Inferior parietal cortex (tissue), 1 donor: ENCODE measurements around the gene DHH.
A peak's percentile ranks its signal among the peaks of the same experiment; 100 is the strongest.
"Not testable (repeated sequence)": the region's sequence is repeated elsewhere in the genome, so short reads cannot be mapped to it uniquely, and the experiment has no call there.

Source experiments
- DNase-seq: peaks from one replicate; pipeline ENCODE4 v3.0.0-alpha.2; 2016; ENCODE audit errors: extremely low spot score

Gene DHH

DNA sequence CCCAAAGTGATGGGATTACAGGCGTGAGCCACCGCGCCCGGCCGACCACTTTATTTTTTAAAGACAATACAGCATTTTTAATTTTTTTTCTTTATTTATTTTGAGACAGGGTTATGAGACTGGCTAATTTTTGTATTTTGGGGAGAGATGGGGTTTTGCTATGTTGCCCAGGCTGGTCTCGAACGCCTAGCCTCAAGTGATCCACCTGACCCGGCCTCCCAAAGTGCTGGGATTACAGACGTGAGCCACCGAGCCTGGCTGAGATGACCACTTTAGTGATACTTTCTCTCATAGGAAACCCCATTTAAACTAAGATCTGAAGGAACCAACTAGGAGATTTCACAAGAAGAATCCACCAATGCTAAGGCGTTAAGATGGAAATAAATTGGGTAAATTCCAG, 23.6 kb downstream of the DHH start:
- no peak for DNase-seq

DNA sequence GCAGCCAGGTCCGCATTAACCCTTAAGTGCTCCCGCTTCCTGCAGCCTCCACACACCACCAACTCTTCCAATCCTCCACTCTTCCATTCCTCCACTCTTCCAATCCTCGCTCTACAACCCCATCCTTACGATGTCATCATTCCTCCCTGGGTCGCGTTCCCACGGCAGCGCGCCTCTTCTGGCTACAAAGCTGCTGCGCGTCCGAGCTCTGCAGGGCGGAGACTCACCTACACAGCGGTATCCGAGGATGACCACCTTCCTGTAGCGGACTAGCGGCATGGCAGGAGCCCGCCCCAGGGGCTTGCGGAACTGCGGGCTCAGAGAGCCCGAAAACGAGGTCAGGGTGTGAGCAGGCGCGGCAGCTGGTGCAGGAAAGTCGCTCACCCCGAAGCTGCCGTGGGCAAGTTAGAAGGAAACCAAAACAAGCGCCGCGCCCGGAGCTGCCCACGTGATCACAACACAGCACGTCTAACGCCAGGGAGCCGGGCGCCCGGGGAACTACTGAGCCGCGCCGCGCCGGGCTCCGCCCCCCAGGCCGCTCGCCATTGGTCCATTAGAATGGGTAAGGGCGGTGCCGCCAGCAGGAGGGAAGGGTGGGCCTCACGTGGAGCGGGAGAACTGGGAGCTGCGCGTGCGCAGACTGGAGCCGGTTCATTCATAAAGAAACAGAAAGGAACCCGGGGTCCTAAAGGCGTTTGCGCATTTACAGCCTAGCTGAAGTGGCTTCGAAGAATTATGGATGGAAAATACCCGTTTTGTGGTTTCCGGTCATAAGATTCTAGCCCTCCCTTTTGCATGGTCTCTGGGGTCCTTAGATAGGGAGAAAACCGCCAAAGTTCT, 24.9 kb downstream of the DHH start, which contains the start of gene RHEBL1:
Gene RHEBL1 (minus strand): TSS at position 473 of the 840 bp plus-strand sequence. CDS start 194 bp downstream, at position 279.
- peak; percentile 97 for DNase-seq

DNA sequence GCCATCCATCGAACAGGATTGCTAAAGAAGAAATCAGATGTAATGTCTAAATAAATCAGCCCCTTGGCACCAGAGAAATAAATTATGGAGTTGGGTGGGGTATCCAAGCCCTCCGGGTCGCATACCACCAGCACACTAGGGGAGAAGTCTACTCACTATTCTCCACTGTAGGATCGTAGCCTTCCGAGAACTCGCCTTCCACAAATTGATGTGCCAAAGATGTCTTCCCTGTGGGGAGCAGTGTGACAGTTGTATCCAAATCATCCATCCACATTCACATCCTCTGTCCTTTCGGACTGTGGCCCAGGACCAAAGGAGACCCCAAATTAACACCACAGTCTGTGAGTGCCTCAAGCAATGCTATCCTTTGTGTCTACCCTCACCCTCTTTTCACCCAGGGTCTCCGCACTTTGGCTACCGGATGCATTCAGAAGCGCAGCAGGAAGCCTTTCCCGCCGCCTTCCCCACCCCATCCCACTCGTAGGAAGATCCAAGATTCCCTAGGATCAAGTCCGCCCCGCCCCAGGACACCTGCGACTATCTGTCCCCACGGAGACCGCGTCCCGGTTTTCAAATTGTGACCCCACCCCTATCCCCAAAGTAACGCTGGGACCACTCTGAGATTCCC, 25.6 kb downstream of the DHH start:
- DNase-seq: no peak

DNA sequence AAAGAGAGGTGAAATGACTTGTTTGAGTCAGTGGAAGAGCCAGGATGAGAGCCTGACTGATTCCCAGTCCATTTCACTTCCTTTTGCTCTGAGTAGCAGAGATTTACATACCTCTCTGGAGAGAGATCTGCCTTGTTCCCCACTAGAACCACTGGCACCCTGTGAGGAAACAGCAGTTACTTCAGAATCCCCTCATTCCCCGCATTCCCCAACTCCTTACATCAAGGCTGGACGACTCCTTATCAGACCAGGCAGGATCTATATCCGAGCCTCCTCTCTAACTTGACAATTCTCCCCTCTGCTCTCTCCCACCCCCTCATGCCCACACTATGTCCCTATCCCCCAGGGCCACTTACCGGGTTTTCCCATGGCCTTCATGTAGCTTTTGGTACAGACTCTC, 28.5 kb downstream of the DHH start:
- no peak for DNase-seq

DNA sequence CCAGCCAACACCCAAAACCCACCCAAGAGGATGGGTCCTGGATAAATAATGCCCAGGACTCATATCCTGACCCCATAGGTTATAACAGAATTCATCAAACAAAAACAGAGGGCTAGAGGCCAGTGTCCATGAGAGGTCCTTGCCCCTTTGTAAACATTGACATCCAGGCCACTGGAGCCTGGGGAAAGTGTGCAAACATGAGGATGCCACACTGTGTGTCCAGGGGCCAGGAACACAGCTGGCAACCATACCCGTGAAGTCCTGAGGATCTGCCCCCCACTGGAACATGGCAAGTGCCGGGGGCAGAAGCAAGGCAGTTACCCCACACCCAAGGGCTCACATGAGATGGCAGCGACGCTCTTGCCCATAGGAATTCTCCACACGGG, 29.8 kb downstream of the DHH start:
- no peak for DNase-seq

DNA sequence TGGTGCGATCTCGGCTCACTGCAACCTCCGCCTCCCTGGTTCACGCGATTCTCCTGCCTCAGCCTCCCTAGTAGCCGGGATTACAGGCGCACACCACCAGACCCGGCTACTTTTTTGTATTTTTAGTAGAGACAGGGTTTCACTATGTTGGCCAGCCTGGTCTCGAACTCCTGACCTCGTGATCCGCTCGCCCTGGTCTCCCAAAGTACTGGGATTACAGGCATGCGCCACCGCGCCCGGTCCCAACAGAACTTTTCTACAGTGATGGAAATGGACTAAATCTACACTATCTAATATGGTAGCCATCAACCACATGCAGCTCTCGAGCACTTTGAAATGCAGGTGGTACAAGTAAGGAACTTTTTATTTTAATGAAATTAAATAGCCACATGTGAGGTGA, 32.7 kb downstream of the DHH start:
- not testable (repeated sequence) for DNase-seq

DNA sequence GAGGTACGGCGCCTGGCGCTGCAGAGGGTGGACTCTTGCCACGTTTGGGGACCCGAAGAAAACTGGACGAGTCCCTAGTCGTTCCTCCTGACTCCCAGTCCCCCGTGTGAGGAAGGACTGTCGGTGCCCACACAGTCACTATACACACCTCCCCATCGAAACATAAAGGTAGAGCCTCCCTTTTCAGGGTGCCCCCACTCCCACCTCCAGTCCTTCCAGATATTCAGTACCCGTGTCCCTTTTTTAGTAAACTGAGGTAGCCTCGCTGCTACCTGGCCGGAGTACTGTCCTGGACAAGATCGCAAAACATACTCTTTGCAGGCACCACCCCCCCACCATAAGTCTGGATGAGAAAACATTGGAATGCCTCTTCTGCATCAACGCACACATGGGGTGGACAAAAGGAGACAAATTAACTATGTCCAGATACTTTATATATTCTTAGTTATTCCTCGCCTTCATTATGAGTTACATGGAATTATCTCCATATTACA, 33.4 kb downstream of the DHH start:
- DNase-seq: no peak

DNA sequence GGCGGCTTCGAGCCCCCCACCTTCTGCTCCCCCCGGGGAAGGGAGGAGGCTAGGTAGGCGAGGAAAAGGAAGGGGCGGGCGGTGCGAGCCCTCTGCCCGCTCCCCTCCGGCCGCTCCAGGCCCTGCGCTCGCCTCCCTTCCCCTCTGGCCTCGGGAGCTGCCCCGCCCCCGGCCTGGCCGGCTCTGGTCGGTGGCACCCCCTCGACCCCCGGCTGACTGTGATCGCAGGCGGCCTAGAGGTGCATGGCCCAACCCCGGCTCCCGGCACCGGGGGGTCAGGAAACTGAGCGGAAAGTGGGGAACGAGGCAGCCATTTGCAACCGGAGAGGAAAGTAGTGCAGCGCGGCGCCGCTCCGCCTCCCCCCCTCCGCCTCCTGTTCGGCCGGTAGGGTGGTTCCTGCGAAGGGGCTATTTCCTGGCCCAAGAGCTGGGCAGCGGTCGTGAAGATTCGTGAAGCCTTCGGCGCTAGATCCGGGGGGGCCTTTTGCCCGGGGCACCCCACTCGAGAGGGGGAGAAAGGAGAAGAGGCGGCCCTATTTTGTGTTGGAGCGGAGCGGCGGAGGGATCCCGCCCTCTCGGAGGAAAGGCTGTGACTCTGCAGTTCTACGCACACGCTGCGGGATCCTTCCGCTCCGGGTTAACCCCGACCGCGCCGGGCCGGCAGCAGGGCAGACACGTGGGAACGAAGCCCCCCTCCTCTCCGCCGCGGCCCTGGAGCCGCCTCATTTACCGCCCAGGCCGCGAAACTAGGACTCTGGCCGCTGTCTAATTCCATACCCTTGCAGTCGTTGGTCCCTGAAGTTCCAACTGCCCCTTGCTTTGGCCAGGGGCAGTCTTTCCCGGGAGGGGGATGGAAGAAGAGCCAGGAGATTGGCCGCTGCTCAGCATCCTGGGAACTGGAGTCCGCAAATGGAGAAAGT, 34.1 kb downstream of the DHH start, which contains the start of gene KMT2D:
Gene KMT2D (minus strand): TSS at position 558 of the 920 bp plus-strand sequence. CDS start 5,470 bp downstream, outside the sequence.
- peak; percentile 93 for DNase-seq

DNA sequence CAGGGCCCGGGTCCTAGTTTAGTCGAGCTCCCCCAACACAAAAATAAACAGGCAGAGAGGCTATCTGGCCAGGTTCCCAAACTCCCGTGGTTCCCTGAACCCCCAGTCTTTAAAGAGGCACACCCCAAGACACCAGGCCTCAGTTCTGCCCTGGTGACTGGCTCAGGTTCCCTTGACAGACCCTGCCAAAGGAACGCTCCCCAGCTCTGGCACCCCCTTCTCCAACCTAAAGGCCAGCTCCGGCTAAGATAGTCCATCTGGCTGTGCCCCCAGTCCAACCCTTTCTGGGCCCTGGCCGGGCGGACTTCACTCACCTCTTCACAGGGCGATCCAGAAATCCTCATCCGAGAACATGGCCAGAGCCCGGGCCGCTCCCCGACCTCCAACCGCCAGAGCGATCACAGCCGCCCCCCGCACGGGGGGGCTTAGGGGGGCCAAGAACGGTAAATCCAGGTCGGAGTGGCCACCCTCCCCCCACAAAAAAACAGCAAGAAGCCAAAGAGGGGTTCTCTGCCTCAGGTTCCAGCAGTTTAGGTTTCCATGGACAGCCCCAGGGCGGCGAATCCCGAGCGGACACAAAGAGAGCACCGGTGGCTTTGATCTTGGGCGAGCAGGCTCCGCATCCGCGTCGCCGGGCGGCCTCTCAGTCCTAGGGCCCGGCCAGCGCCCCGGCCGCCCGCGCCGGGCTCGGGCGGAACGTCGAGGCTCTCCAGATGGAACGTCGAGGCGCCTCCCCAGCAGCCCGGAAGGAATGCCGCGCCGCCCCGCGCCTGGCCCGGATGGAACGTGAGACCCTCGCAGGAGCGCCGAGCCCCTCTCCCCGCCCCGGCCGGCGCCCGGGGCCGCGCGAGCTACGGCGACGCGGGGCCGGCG, 35.1 kb downstream of the DHH start:
- no peak for DNase-seq

DNA sequence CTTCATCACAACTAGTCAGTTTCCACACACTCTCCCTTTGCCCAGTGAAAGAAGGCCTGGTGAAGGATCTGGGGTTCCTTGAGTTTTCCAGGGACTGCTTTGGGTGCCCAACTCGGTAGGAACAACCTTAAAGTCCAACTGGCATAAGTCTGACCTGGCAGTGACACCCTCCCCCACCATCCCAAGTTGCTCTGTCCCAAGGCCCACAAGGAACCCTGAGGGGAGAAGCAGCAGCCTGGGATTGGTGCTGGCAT, 35.6 kb downstream of the DHH start:
- DNase-seq: no peak

DNA sequence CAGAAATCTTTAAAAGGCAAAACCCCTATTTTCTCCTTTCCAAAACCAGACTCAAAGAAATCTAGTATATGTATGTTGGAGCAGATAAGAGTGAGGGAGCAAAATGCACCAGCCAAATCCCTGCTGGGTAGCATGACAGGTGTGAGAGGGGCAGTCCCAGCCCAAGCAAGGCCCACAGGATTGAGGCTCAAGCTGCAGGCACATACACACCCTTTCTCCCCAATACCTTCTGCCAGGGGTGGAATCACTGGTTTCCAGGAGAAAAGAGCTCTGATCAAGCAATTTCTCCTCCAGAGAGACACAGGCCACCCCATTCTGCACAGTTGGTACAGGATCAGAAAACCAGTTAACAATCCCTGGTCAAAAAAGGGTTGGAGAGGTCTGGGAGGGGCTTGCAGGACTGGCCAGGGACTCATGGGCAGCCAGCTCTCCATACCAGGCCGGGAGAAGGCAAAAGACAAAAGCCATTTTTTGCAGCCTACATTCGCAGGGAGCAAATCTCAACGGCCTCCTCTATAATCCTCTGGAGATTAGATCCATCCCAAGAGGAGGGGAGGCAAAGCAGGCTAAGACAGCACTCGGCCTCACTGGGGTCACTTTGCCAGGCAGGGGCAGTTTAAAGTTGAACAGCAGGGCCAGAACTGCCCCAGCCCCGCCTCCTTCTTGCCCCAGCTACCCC, 36.1 kb downstream of the DHH start:
- DNase-seq: no peak

DNA sequence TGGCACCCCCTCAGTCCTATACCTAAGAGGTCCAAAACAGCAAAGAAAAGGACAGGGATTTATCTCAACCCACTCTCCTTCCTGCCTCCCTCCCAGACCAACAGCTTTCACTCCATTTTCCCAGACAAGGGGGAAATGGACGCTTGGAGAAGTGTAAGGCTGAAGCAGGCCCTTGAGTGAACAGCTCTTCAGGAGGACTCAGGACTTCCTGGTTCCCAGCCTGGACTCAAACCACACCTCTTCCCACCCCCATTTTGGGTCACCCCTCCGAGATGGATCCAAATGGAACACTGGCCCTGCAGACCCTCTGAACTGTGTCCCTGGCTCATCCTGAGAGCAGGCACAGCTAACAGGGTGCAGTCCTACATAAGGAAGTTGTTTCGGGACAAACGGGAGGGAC, 36.7 kb downstream of the DHH start:
- no peak for DNase-seq

DNA sequence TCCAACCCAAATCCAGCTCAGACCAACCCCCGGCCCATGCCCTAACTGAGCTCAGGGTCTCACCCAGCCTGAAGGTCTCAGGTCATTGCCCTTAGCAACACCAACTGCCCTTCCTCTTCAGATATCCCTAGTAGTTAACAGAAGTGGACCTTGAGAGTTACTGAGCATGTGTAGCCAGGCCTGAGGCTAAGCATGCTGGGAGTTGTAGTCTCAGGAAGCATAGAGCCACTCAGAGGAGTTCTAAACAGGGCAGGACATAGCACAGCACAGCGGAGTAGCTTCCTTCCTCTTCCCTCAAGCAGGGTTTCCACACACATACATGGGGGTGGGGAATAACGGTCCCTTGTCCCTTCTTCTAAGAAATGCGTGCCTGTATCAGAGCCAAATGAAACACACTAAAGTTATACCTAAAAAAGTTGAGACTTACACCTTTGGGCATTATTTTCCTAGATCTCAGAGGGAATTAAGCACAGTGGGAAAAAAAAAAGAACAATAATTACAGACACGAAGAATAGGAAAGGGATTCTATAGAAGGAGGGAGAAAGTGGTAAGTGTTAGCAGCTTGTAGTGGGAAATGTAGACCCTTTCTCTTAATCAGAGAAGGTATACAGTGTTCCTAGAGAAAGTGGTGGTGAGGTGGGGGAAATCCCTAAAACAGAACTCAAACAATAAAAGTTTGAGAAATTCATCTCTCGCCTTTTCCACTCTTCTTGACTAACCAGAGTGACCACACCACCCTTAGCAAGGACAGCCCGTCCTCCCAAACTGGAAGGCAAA, 38.4 kb downstream of the DHH start:
- DNase-seq: peak; percentile 73

DNA sequence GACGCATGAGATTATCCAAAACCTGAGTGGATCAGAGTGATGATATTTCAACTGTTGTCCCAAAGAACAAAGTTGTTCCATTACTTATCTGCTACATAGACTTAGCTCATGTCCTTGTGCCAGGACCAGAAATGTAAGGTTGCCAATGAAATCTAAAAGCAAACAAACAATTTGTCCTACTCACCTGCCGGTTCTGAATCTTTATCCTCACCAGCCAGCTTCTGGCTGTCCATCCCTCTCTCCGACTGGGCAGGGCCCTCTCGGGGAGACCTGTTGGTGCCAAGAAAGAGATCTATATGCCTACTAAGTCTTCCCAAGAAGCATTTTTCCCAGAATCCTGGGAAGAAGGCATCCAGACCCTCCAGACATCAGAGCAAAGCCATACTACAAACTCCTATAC, 39.5 kb downstream of the DHH start:
- no peak for DNase-seq

DNA sequence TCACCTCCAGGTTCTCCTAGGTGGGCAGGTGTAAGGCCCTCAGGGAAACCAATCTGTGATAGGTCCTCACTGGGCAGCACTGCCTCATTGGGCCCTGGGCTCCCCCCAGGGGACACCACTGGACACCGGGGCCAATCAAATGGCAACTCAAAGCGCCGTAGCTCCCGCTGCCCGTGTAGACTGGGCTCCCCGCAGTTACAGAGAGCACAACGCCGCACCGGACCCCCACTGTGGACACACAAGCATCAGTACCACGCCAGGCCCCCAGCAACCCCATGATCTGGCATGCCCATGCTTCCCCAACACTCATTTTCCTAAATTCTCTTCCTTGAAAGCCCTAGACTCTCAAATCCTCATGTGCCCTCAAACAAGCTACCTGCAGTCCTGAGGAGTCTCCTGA, 40.1 kb downstream of the DHH start:
- DNase-seq: no peak

DNA sequence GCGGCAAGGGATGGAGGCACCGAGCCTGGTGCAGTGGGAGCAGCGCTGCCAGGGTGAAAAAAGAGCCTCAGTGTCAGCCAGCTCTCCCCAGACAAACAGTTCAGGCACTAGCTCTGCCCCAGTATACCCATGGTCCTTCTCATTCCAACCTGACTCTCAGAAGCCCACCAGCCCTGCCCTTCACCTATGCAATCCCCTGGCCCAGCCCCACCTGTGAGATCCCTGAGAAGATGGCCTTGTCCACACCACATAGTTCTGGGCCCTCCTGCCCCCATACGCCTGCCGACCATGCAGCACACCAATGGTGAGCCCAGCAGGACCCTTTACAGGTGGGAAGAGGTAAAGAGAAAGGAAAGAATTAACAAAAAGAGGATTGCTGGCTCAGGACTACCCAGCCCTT, 40.5 kb downstream of the DHH start:
- DNase-seq: no peak

DNA sequence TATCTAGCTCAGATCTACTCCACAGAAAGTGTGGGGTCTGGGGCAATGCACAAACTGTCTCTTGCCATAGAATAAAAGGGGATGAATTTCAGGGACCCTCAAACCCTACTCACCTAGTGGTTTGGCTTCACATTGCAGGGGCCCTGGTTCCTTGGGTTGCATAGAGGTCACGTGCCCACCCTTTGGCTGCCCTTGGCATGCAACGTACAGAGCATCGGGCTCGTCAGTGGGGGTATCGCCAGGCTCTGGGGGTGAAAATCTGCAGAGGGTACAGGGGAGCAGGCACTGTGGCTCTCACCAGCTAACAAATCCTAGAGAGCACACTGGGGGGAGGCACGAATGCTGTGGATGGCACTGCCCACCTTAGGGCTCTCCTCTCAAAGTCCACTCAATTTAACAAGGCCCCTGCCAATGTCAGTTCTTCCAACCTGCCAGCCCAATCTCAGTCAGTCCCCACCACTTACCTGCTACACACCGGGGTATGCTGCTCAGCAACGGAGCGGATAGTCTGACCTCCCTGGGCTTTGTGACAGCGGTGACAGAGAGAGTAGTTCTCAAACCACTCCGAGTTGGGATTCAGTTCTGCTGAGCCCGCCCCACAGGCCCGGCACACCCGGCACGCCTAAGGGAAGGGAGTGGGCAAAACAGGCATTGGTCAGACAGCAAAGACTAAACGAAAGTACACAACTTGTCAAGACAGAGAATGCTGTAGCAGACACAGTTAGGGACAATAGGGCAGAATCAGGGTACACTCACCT, 42.0 kb downstream of the DHH start:
- DNase-seq: no peak

DNA sequence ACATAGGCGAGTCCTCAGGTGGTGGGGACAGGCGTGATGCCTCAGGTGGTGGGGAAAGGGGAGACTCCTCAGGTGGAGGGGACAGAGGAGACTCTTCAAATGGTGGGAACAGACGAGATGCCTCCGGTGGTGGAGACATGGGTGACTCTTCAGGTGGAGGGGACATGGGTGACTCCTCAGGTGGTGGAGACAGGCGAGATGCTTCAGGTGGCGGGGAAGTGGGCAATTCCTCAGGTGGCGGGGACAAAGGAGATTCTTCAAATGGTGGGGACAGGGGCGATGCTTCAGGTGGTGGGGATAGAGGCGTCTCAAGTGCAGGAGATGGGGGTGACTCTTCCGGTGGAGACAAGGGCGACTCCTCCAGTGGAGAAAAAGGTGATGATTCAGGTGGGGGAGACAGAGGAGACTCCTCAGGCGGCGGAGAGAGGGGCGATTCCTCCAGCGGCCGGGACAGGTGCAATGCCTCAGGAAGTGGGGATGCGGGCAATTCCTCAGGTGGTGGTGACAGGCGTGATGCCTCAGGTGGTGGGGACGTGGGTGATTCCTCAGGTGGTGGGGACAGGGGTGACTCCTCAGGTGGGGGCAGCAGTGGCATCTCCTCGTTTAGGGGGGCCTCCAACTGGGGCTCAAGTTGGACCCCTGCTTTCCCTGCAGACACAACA, 42.7 kb downstream of the DHH start:
- no peak for DNase-seq

DNA sequence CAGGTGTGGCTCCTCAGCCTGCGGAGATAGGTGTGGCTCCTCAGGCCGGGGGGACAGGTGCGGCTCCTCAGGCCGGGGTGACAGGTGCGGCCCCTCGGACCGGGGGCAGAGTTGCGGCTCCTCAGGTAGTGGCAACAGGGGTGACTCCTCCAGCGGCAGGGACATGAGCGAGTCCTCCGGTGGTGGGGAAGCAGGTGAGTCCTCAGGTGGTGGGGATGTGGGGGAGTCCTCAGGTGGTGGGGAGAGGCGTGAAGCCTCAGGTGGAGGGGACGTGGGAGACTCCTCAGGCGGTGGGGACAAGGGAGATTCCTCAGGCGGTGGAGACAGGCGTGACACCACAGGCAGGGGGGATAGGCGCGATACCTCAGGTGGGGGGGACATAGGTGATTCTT, 43.2 kb downstream of the DHH start:
- no peak for DNase-seq
